CD4-positive, alpha-beta memory T cell (primary cell): Measurements from ENCODE around the gene ZNF691. TPM values are rescaled to one million over a fixed set of nuclear protein-coding genes. Genes with fewer than 3 reads are reported as not detected.

Experiments used
- polyA plus RNA-seq, 2 donors: library from polyadenylated mRNA; unstranded; fragments of 300-500 nt; fragmentation: Illumina TruSeq; gene quantifications; one replicate each; pipeline ENCODE4 v1.2.3, GENCODE V29; 2021
- total RNA-seq, 2 experiments: library from RNA; stranded (reverse); gene quantifications; one replicate each; pipeline ENCODE4 v1.2.3, GENCODE V29; 2021

The ZNF691 gene
- total and polyA plus RNA-seq, 4 experiments from 2014 or later: 8.6 to 18.8 (median 13.6) TPM

Other genes with a start within 250 kb of the ZNF691 start
- 10 to 100 TPM; 40.5 to 42.9 TPM for gene PPIH, start 188.2 kb upstream of the ZNF691 start, total RNA-seq
- gene PPIH, start 188.2 kb upstream of the ZNF691 start, polyA plus RNA-seq: 10 to 100 TPM; 65.8 to 74.4 TPM
- 100 to 1,000 TPM; 328 TPM for gene YBX1, start 164.2 kb upstream of the ZNF691 start, total RNA-seq
- gene YBX1, start 164.2 kb upstream of the ZNF691 start, polyA plus RNA-seq: 100 to 1,000 TPM in 1 of 2 donors, 10 to 100 TPM in 1; 69.9 to 107 TPM
- gene CLDN19, start 106.4 kb upstream of the ZNF691 start, total RNA-seq: not detected
- not detected for gene CLDN19, start 106.4 kb upstream of the ZNF691 start, polyA plus RNA-seq
- gene P3H1, start 79.6 kb upstream of the ZNF691 start, total RNA-seq: 10 to 100 TPM; 52.5 to 56.6 TPM
- gene P3H1, start 79.6 kb upstream of the ZNF691 start, polyA plus RNA-seq: 10 to 100 TPM in 1 of 2 donors, 1 to 10 TPM in 1; 7.5 to 15.3 TPM
- 10 to 100 TPM; 20.6 to 20.9 TPM for gene C1orf50, start 79.4 kb upstream of the ZNF691 start, total RNA-seq
- gene C1orf50, start 79.4 kb upstream of the ZNF691 start, polyA plus RNA-seq: 1 to 10 TPM; 2.5 to 8.6 TPM
- under 1 TPM; 0.35 to 0.36 TPM for gene TMEM269, start 61.6 kb upstream of the ZNF691 start, total RNA-seq
- not detected for gene TMEM269, start 61.6 kb upstream of the ZNF691 start, polyA plus RNA-seq
- gene ERMAP, start 29.5 kb upstream of the ZNF691 start, total RNA-seq: 1 to 10 TPM; 6.5 to 8.6 TPM
- gene ERMAP, start 29.5 kb upstream of the ZNF691 start, polyA plus RNA-seq: 1 to 10 TPM; 2.0 to 4.1 TPM
- 10 to 100 TPM; 20.4 to 23.5 TPM for gene SVBP, start 29.2 kb upstream of the ZNF691 start, total RNA-seq
- gene SVBP, start 29.2 kb upstream of the ZNF691 start, polyA plus RNA-seq: 10 to 100 TPM; 38.6 to 48.0 TPM
- gene SLC2A1, start 112.3 kb downstream of the ZNF691 start, total RNA-seq: 10 to 100 TPM; 57.5 to 58.4 TPM
- 10 to 100 TPM; 22.7 to 29.9 TPM for gene SLC2A1, start 112.3 kb downstream of the ZNF691 start, polyA plus RNA-seq